HG03460 (cell line): Measurements from ENCODE around the gene FLRT1.

Experiments used
- ATAC-seq: cut with Tn5 transposase; IDR thresholded peaks from one replicate; pipeline ENCODE4 v1.9.1; 2021; ENCODE audit not compliant: unreplicated experiment

The FLRT1 gene

GRCh38 chr11:64023712-64024710 lies 11.7 kb upstream of the FLRT1 start:
- no peak for ATAC-seq

- no peak for ATAC-seq
These were observed 10.5 kb upstream of the FLRT1 start for GRCh38 chr11:64025205-64025604.

- ATAC-seq: no peak
These were observed 9.0 kb upstream of the FLRT1 start for GRCh38 chr11:64026575-64027205.

- ATAC-seq: no peak
These were observed 7.9 kb upstream of the FLRT1 start for GRCh38 chr11:64027651-64028397.

- no peak for ATAC-seq
These were observed 7.2 kb upstream of the FLRT1 start for GRCh38 chr11:64028398-64029115.

- no peak for ATAC-seq
These were observed 6.0 kb upstream of the FLRT1 start for GRCh38 chr11:64029773-64030172.

GRCh38 chr11:64031001-64031400 lies 4.7 kb upstream of the FLRT1 start:
- ATAC-seq: no peak

- no peak for ATAC-seq
These were observed 3.7 kb upstream of the FLRT1 start for GRCh38 chr11:64032050-64032449.

- ATAC-seq: no peak
These were observed 1.3 kb upstream of the FLRT1 start for GRCh38 chr11:64034411-64034811.

GRCh38 chr11:64035081-64035524 lies 628 bp upstream of the FLRT1 start:
- no peak for ATAC-seq

- ATAC-seq: no peak
These were observed 626 bp downstream of the FLRT1 start for GRCh38 chr11:64036087-64037026.

GRCh38 chr11:64037027-64037634 lies 1.4 kb downstream of the FLRT1 start:
- no peak for ATAC-seq

GRCh38 chr11:64038500-64038899 lies 2.8 kb downstream of the FLRT1 start:
- no peak for ATAC-seq

GRCh38 chr11:64039012-64039665 lies 3.4 kb downstream of the FLRT1 start:
- ATAC-seq: no peak

GRCh38 chr11:64040684-64041322 lies 5.1 kb downstream of the FLRT1 start:
- ATAC-seq: no peak

- no peak for ATAC-seq
These were observed 6.1 kb downstream of the FLRT1 start for GRCh38 chr11:64041846-64042245.

GRCh38 chr11:64042301-64042700 lies 6.6 kb downstream of the FLRT1 start:
- ATAC-seq: no peak

GRCh38 chr11:64043545-64043944 lies 7.8 kb downstream of the FLRT1 start:
- ATAC-seq: no peak
